HFFc6 (cell line): Measurements from ENCODE around the gene PAK1. TPM values are rescaled to one million over a fixed set of nuclear protein-coding genes. Genes with fewer than 3 reads are reported as not detected.

Experiments
- DNase-seq: peaks from one replicate; pipeline ENCODE4 v3.0.0-alpha.2; 2018
- H3K27ac Mint-ChIP-seq: 2 replicates; pipeline ENCODE4 v1.8.0; 2020; ENCODE audit warnings: mild to moderate bottlenecking, mixed read lengths
- H3K27me3 Mint-ChIP-seq: 2 replicates; pipeline ENCODE4 v1.8.0; 2021; ENCODE audit warnings: mild to moderate bottlenecking, moderate library complexity, mixed read lengths; ENCODE audit not compliant: insufficient read depth
- H3K36me3 Mint-ChIP-seq: 2 replicates; pipeline ENCODE4 v1.8.0; 2021; ENCODE audit warnings: low read depth, mixed read lengths
- H3K4me1 Mint-ChIP-seq: 2 replicates; pipeline ENCODE4 v1.8.0; 2020; ENCODE audit warnings: low read depth, mixed read lengths
- H3K4me3 Mint-ChIP-seq: 2 replicates; pipeline ENCODE4 v1.8.0; 2020; ENCODE audit warnings: mild to moderate bottlenecking, moderate library complexity, mixed read lengths
- H3K9me3 Mint-ChIP-seq: 2 replicates; pipeline ENCODE4 v1.8.0; 2020; ENCODE audit warnings: mild to moderate bottlenecking, mixed read lengths
- total RNA-seq, 6 experiments: library from RNA; stranded (reverse); fragmentation: NEBNext Ultra II Directional; extraction: Animal tissue kit (Norgen Biotek cat#: 25700); gene quantifications; 2 replicates in 1 of 6; 3 replicates in 5 of 6; pipeline ENCODE4 v1.2.3, GENCODE V29; 2021
- TF ChIP-seq, protein P1 (sequence below): fragments of 200-600 bp; sonication (generic); IDR thresholded peaks from 2 replicates; pipeline ENCODE4 v1.5.0; 2021; ENCODE audit warnings: antibody characterized with exemption, mild to moderate bottlenecking

Gene PAK1
- total RNA-seq, 6 experiments from 2014 or later, result 41.7 to 52.2 (median 48.8) TPM

DNA sequence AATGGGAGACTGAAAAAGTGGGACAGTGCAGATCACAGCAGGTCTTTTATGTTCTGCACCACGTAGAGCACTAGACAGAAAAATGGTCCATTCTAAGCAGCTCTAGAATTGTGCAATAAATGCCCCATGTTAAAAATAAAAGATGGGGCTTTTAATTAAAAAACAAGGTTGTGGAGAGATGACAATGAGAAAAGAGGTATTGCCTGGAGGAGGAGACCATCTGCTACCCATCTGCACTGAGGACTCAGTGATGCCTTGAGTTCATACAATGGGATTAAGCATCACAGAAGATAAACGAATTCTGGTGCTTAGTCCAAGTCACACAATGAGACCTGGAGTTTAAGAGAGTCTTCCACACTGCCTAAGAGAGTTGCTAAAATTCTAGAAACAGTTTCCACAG is 73.6 kb downstream of the PAK1 start:
- Mint-ChIP-seq H3K27me3 (no peaks in the 10 kb centered on the region), H3K4me3 (no peak overlapping the region), H3K27ac (no peak overlapping the region), H3K9me3 (no peaks in the 10 kb centered on the region), H3K36me3 (peaks cover 18% of the 10 kb centered on the region), H3K4me1 (peaks cover 31% of the 10 kb centered on the region)
- TF ChIP-seq, protein P1, sequence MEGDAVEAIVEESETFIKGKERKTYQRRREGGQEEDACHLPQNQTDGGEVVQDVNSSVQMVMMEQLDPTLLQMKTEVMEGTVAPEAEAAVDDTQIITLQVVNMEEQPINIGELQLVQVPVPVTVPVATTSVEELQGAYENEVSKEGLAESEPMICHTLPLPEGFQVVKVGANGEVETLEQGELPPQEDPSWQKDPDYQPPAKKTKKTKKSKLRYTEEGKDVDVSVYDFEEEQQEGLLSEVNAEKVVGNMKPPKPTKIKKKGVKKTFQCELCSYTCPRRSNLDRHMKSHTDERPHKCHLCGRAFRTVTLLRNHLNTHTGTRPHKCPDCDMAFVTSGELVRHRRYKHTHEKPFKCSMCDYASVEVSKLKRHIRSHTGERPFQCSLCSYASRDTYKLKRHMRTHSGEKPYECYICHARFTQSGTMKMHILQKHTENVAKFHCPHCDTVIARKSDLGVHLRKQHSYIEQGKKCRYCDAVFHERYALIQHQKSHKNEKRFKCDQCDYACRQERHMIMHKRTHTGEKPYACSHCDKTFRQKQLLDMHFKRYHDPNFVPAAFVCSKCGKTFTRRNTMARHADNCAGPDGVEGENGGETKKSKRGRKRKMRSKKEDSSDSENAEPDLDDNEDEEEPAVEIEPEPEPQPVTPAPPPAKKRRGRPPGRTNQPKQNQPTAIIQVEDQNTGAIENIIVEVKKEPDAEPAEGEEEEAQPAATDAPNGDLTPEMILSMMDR, result no peak
- no peak for DNase-seq

- H3K4me1 Mint-ChIP-seq, result peaks cover 20% of the 10 kb centered on the region
- DNase-seq, result no peak
- H3K9me3 Mint-ChIP-seq, result no peaks in the 10 kb centered on the region
- H3K27me3 Mint-ChIP-seq, result no peaks in the 10 kb centered on the region
- H3K36me3 Mint-ChIP-seq, result peaks cover 9% of the 10 kb centered on the region
- H3K4me3 Mint-ChIP-seq, result no peak overlapping the region
- H3K27ac Mint-ChIP-seq, result no peak overlapping the region
- TF ChIP-seq, protein P1, result no peak
Observed at GRCh38 chr11:77397631-77398030, 76.3 kb downstream of the PAK1 start.

DNA sequence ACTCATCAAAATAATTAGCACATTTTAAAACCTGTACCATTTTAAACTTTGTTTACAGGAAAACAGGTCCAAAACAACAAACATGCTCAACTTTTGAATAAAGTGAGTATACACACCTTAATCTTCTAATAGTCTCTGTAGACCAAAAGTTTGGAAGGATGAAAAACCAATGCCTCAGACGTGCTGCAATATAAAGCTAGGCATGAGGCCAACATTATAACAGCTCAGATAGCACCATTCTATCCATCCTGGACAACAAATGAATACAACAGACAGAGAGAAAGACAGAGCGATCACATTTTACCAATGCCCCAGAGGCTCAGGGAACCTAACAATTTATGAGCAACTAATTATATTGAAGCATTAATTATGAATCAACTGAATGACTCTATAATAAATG is 77.0 kb downstream of the PAK1 start:
- no peaks in the 10 kb centered on the region for H3K27me3 Mint-ChIP-seq
- no peaks in the 10 kb centered on the region for H3K9me3 Mint-ChIP-seq
- no peak overlapping the region for H3K27ac Mint-ChIP-seq
- H3K36me3 Mint-ChIP-seq, result peaks cover 9% of the 10 kb centered on the region
- TF ChIP-seq, protein P1, result no peak
- no peak for DNase-seq
- H3K4me1 Mint-ChIP-seq, result peaks cover 13% of the 10 kb centered on the region
- no peak overlapping the region for H3K4me3 Mint-ChIP-seq

DNA sequence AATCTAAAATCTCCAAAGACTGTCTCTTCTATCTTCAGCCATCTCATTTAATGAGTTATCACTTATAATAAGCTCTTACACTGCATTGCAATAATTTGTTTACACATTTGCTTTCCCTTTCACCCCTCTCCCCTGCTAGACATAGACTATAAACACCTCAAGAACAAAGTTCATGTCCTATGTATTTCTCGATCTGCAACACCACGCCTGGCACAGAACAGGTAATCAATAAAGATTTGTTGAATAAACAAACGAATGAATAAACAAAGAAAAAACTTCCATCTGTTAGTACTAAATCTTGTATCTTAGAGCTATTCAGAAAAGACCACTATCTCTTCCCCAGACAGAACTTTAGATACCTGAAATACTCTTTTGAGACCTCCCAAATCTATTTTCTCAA is 77.6 kb downstream of the PAK1 start:
- H3K27me3 Mint-ChIP-seq, result no peaks in the 10 kb centered on the region
- peaks cover 13% of the 10 kb centered on the region for H3K36me3 Mint-ChIP-seq
- no peak overlapping the region for H3K27ac Mint-ChIP-seq
- TF ChIP-seq, protein P1, result no peak
- H3K9me3 Mint-ChIP-seq, result no peaks in the 10 kb centered on the region
- no peak for DNase-seq
- H3K4me3 Mint-ChIP-seq, result no peak overlapping the region
- H3K4me1 Mint-ChIP-seq, result peaks cover 7% of the 10 kb centered on the region

GRCh38 chr11:77395460-77396173 is 78.3 kb downstream of the PAK1 start:
- Mint-ChIP-seq H3K4me1 (peaks cover 2% of the 10 kb centered on the region; the same call in 1 of the 2 replicates), H3K4me3 (no peak overlapping the region), H3K9me3 (no peaks in the 10 kb centered on the region), H3K27ac (no peak overlapping the region), H3K36me3 (peaks cover 18% of the 10 kb centered on the region), H3K27me3 (no peaks in the 10 kb centered on the region)
- DNase-seq, result no peak
- TF ChIP-seq, protein P1, result no peak
